ENCODE results near the gene FXYD6. TPM values are rescaled to one million over a fixed set of nuclear protein-coding genes. Genes with fewer than 3 reads are reported as not detected.

The FXYD6 gene
- total RNA-seq, 1 experiment from 2014 or later: not detected

- Histone ChIP-seq H4K20me1 (ENCODE audit: low read length) (no peaks in the 10 kb centered on the region), H3K27me3 (ENCODE audit: low read length) (peaks cover 91% of the 10 kb centered on the region), H2AFZ (ENCODE audit: low read length) (no peak overlapping the region), H3F3A (ENCODE audit: low read length, unreplicated experiment) (no peaks in the 10 kb centered on the region), H3K79me2 (ENCODE audit: low read length) (no peaks in the 10 kb centered on the region), H3K36me3 (ENCODE audit: low read depth, low read length) (no peaks in the 10 kb centered on the region), H3K9me3 (ENCODE audit: low read length) (no peaks in the 10 kb centered on the region), H3K4me1 (ENCODE audit: insufficient read depth, low read length) (no peaks in the 10 kb centered on the region), H3K9ac (ENCODE audit: low read length) (no peak overlapping the region), H3K27ac (ENCODE audit: low read length) (no peak overlapping the region), H3K4me3 (ENCODE audit: low read length) (no peak overlapping the region), H3K4me2 (ENCODE audit: low read length) (no peak overlapping the region), H3K9me2 (replicated peaks; ENCODE audit: low read length) (no peaks in the 10 kb centered on the region)
- POLR2A ChIA-PET (ENCODE audit: unreplicated experiment): no interaction called here
- BruUV-seq (replicated peaks): no TSS peak
- TF ChIP-seq EZH2phosphoT487 (IDR thresholded peaks at IDR 0.05; ENCODE audit: borderline replicate concordance, low read length): no peak
- TF ChIP-seq EZH2 (IDR thresholded peaks at IDR 0.05; ENCODE audit: low read length, unreplicated experiment): no peak
- no peak for TF ChIP-seq CTCF (conservative IDR thresholded peaks at IDR 0.05; ENCODE audit: low read depth, low read length)
- no peak for DNase-seq
- intact Hi-C loops (cut with micrococcal nuclease): no loop called here
- CTCF ChIA-PET: no interaction called here
- ATAC-seq: no peak
Measured at GRCh38 chr11:117859061-117859460, 17.4 kb downstream of the FXYD6 start.

- ATAC-seq: no peak
- H3K9me3 ChIP-seq (ENCODE audit: low read length): no peaks in the 10 kb centered on the region
- BruUV-seq (replicated peaks): no TSS peak
- H3K27me3 ChIP-seq (ENCODE audit: low read length): peaks cover 89% of the 10 kb centered on the region
- H3K9ac ChIP-seq (ENCODE audit: low read length): no peak overlapping the region
- H3K9me2 ChIP-seq (replicated peaks; ENCODE audit: low read length): no peaks in the 10 kb centered on the region
- no peak for DNase-seq
- no peak overlapping the region for H3K4me2 ChIP-seq (ENCODE audit: low read length)
- H3K79me2 ChIP-seq (ENCODE audit: low read length): no peaks in the 10 kb centered on the region
- H3K4me1 ChIP-seq (ENCODE audit: insufficient read depth, low read length): no peaks in the 10 kb centered on the region
- no peaks in the 10 kb centered on the region for H4K20me1 ChIP-seq (ENCODE audit: low read length)
- ChIA-PET POLR2A (ENCODE audit: unreplicated experiment) (no interaction called here), CTCF (no interaction called here)
- no peak overlapping the region for H3K4me3 ChIP-seq (ENCODE audit: low read length)
- H3K27ac ChIP-seq (ENCODE audit: low read length): no peak overlapping the region
- TF ChIP-seq CTCF (conservative IDR thresholded peaks at IDR 0.05; ENCODE audit: low read depth, low read length) (no peak), EZH2 (IDR thresholded peaks at IDR 0.05; ENCODE audit: low read length, unreplicated experiment) (no peak), EZH2phosphoT487 (IDR thresholded peaks at IDR 0.05; ENCODE audit: borderline replicate concordance, low read length) (no peak)
- H3F3A ChIP-seq (ENCODE audit: low read length, unreplicated experiment): no peaks in the 10 kb centered on the region
- H2AFZ ChIP-seq (ENCODE audit: low read length): no peak overlapping the region
- no peaks in the 10 kb centered on the region for H3K36me3 ChIP-seq (ENCODE audit: low read depth, low read length)
- intact Hi-C loops (cut with micrococcal nuclease): no loop called here
Measured at GRCh38 chr11:117857734-117858414, 18.6 kb downstream of the FXYD6 start.

GRCh38 chr11:117855912-117856651 lies 20.4 kb downstream of the FXYD6 start:
- intact Hi-C loops (cut with micrococcal nuclease): no loop called here
- no peak overlapping the region for H3K4me2 ChIP-seq (ENCODE audit: low read length)
- TF ChIP-seq EZH2 (IDR thresholded peaks at IDR 0.05; ENCODE audit: low read length, unreplicated experiment): no peak
- TF ChIP-seq CTCF (conservative IDR thresholded peaks at IDR 0.05; ENCODE audit: low read depth, low read length): no peak
- no peak for TF ChIP-seq EZH2phosphoT487 (IDR thresholded peaks at IDR 0.05; ENCODE audit: borderline replicate concordance, low read length)
- H3K36me3 ChIP-seq (ENCODE audit: low read depth, low read length): no peaks in the 10 kb centered on the region
- H3K4me1 ChIP-seq (ENCODE audit: insufficient read depth, low read length): no peaks in the 10 kb centered on the region
- no peak overlapping the region for H3K27ac ChIP-seq (ENCODE audit: low read length)
- H4K20me1 ChIP-seq (ENCODE audit: low read length): no peaks in the 10 kb centered on the region
- POLR2A ChIA-PET (ENCODE audit: unreplicated experiment): no interaction called here
- H3F3A ChIP-seq (ENCODE audit: low read length, unreplicated experiment): no peaks in the 10 kb centered on the region
- H3K9ac ChIP-seq (ENCODE audit: low read length): no peak overlapping the region
- H2AFZ ChIP-seq (ENCODE audit: low read length): no peak overlapping the region
- H3K4me3 ChIP-seq (ENCODE audit: low read length): no peak overlapping the region
- no peaks in the 10 kb centered on the region for H3K79me2 ChIP-seq (ENCODE audit: low read length)
- H3K9me3 ChIP-seq (ENCODE audit: low read length): no peaks in the 10 kb centered on the region
- CTCF ChIA-PET: no interaction called here
- DNase-seq (no peak), ATAC-seq (no peak)
- BruUV-seq (replicated peaks): no TSS peak
- no peaks in the 10 kb centered on the region for H3K9me2 ChIP-seq (replicated peaks; ENCODE audit: low read length)
- peaks cover 95% of the 10 kb centered on the region for H3K27me3 ChIP-seq (ENCODE audit: low read length)
